ENCODE measurements around the gene LTBP1. TPM values are rescaled to one million over a fixed set of nuclear protein-coding genes. Genes with fewer than 3 reads are reported as not detected.

Gene LTBP1
- total and polyA plus RNA-seq, 8 donors = 11.0 to 134 (median 25.6) TPM

- Histone ChIP-seq H3K9me3 (no peaks in the 10 kb centered on the region), H3K4me3 (no peak overlapping the region), H3K27me3 (no peaks in the 10 kb centered on the region), H3K27ac (no peak overlapping the region), H3K36me3 (no peaks in the 10 kb centered on the region), H3K4me1 (peaks cover 0 to 10% (median 5%) of the 10 kb centered on the region in 4 donors)
- intact Hi-C loops (cut with DNase I; ENCODE audit: low total_unique reads) = no loop called here
- WGBS, 5 donors = 89 to 97% (median 94%) methylated on average over 4 of the region's 4 CpGs
- no peak for DNase-seq
- TF ChIP-seq CTCF (IDR thresholded peaks at IDR 0.05) = no peak
- TF ChIP-seq POLR2AphosphoS5 (IDR thresholded peaks at IDR 0.05) = no peak
- no peak for TF ChIP-seq POLR2A (IDR thresholded peaks at IDR 0.05)
- no peak for TF ChIP-seq EP300 (IDR thresholded peaks at IDR 0.05)
Measured at GRCh38 chr2:32986480-32986879, 39.7 kb downstream of the LTBP1 start.

GRCh38 chr2:32988525-32988924, 41.8 kb downstream of the LTBP1 start:
- H3K4me1 ChIP-seq = peaks cover 0 to 29% (median 5%) of the 10 kb centered on the region in 4 donors
- TF ChIP-seq EP300 (IDR thresholded peaks at IDR 0.05) (no peak), CTCF (IDR thresholded peaks at IDR 0.05) (no peak), POLR2AphosphoS5 (IDR thresholded peaks at IDR 0.05) (no peak), POLR2A (IDR thresholded peaks at IDR 0.05) (no peak)
- H3K36me3 ChIP-seq = no peaks in the 10 kb centered on the region
- 80 to 85% (median 81%) methylated on average over 3 of the region's 3 CpGs for WGBS, 5 donors
- no peaks in the 10 kb centered on the region for H3K27me3 ChIP-seq
- no peak overlapping the region for H3K4me3 ChIP-seq
- no peak overlapping the region for H3K27ac ChIP-seq
- H3K9me3 ChIP-seq = no peaks in the 10 kb centered on the region
- intact Hi-C loops (cut with DNase I; ENCODE audit: low total_unique reads) = no loop called here
- no peak for DNase-seq

- no peaks in the 10 kb centered on the region for H3K36me3 ChIP-seq
- H3K4me1 ChIP-seq = peaks cover 0 to 29% (median 5%) of the 10 kb centered on the region in 4 donors
- H3K9me3 ChIP-seq = no peaks in the 10 kb centered on the region
- TF ChIP-seq POLR2AphosphoS5 (IDR thresholded peaks at IDR 0.05) (no peak), CTCF (IDR thresholded peaks at IDR 0.05) (no peak), EP300 (IDR thresholded peaks at IDR 0.05) (no peak), POLR2A (IDR thresholded peaks at IDR 0.05) (no peak)
- no peaks in the 10 kb centered on the region for H3K27me3 ChIP-seq
- WGBS, 5 donors = 0 to 41% (median 0%) methylated on average over 1 of the region's 1 CpG
- no peak for DNase-seq
- intact Hi-C loops (cut with DNase I; ENCODE audit: low total_unique reads) = no loop called here
- no peak overlapping the region for H3K4me3 ChIP-seq
- H3K27ac ChIP-seq = no peak overlapping the region
Measured at GRCh38 chr2:32990556-32990955, 43.8 kb downstream of the LTBP1 start.

GRCh38 chr2:32991091-32991845, 44.5 kb downstream of the LTBP1 start:
- WGBS, 5 donors = 58 to 69% (median 66%) methylated on average over 6 of the region's 6 CpGs

More at GRCh38 chr2:32991091-32991845, 44.5 kb downstream of the LTBP1 start:
- no peaks in the 10 kb centered on the region for H3K27me3 ChIP-seq
- no peaks in the 10 kb centered on the region for H3K36me3 ChIP-seq
- DNase-seq = no peak
- H3K9me3 ChIP-seq = no peaks in the 10 kb centered on the region
- peaks cover 0 to 29% (median 5%) of the 10 kb centered on the region in 4 donors for H3K4me1 ChIP-seq
- no peak overlapping the region for H3K4me3 ChIP-seq
- TF ChIP-seq CTCF (IDR thresholded peaks at IDR 0.05) = no peak
- no peak for TF ChIP-seq POLR2AphosphoS5 (IDR thresholded peaks at IDR 0.05)
- no peak for TF ChIP-seq EP300 (IDR thresholded peaks at IDR 0.05)
- no peak for TF ChIP-seq POLR2A (IDR thresholded peaks at IDR 0.05)
- no peak overlapping the region for H3K27ac ChIP-seq
- intact Hi-C loops (cut with DNase I; ENCODE audit: low total_unique reads) = no loop called here
